GM12878 (cell line): ENCODE data around the gene TRIM37.

Source experiments
- CEBPB ChIP-seq, 2 experiments: fragments of 150-350 bp in 1 of 2; IDR thresholded peaks; 2 replicates each; pipeline ENCODE4 v1.6.1; 2012 to 2014; ENCODE audit warnings: low read depth in 2 of 2, low read length in 2 of 2, borderline replicate concordance in 1 of 2, inconsistent platforms in 1 of 2
- CHD2 ChIP-seq: IDR thresholded peaks from 2 replicates; pipeline ENCODE4 v1.6.1; 2011; ENCODE audit warnings: low read depth, low read length, improper control_type of control experiment, borderline replicate concordance
- CTCF ChIP-seq, 3 experiments: IDR thresholded peaks in 2 of 3; conservative IDR thresholded peaks in 1 of 3; 2 replicates each; pipeline ENCODE4 v1.5.1; 2011; ENCODE audit warnings: low read depth in 3 of 3, low read length in 3 of 3, mild to moderate bottlenecking in 3 of 3, control low read depth in 2 of 3, moderate library complexity in 2 of 3, inconsistent platforms in 1 of 3, mixed read lengths in 1 of 3; ENCODE audit not compliant: control insufficient read depth in 2 of 3, insufficient read depth in 1 of 3; ENCODE audit errors: extremely low read depth in 1 of 3
- GABPA ChIP-seq: IDR thresholded peaks from 2 replicates; pipeline ENCODE4 v1.6.1; 2014; ENCODE audit warnings: antibody characterized with exemption, low read depth, mild to moderate bottlenecking, inconsistent platforms
- POU2F2 ChIP-seq: IDR thresholded peaks from 3 replicates; pipeline ENCODE4 v1.6.1; 2011; ENCODE audit warnings: low read depth, mild to moderate bottlenecking, low read length, borderline replicate concordance
- SIN3A ChIP-seq: IDR thresholded peaks from 2 replicates; pipeline ENCODE4 v1.6.1; 2012; ENCODE audit warnings: low read depth, low read length, improper control_type of control experiment
- SMAD1 ChIP-seq: fragments of 450-650 bp; IDR thresholded peaks from 2 replicates; pipeline ENCODE4 v1.6.1; 2018; ENCODE audit warnings: mild to moderate bottlenecking, low read depth; ENCODE audit not compliant: partially characterized antibody
- TAF1 ChIP-seq: IDR thresholded peaks from 2 replicates; pipeline ENCODE4 v1.6.1; 2011; ENCODE audit warnings: mild to moderate bottlenecking, low read depth, low read length, borderline replicate concordance
- ZNF217 ChIP-seq: fragments of 450-650 bp; IDR thresholded peaks from 2 replicates; pipeline ENCODE4 v1.6.1; 2017; ENCODE audit warnings: antibody characterized with exemption, mild to moderate bottlenecking
- TF ChIP-seq, protein P1 (sequence below): fragments of 450-650 bp; conservative IDR thresholded peaks from 2 replicates; pipeline ENCODE4 v1.6.1; 2017; ENCODE audit warnings: mild to moderate bottlenecking, moderate library complexity
- TF ChIP-seq, protein P2 (sequence below): IDR thresholded peaks from 2 replicates; pipeline ENCODE4 v1.6.1; 2011; ENCODE audit warnings: borderline replicate concordance, low read depth, mild to moderate bottlenecking, moderate library complexity, mixed read lengths, low read length; ENCODE audit not compliant: insufficient read depth; ENCODE audit errors: extremely low read length

DNA sequence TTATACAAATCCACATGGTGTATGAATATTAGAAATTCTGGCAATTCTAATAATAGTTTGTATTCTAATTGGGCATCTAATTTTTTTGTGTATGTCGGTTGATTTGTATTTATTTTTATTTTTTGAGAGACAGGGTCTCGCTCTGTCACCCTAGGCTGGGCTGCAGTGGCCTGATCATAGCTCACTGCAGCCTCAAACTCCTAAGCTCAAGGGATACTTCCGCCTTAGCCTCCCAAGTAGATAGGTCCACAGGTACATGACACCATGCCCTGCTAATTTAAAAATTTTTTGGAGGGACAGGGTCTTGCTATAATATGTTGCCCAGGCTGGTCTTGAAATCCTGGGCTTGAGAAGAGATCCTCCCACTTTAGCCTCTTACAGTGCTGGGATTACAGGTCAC, 104.6 kb downstream of the TRIM37 start:
- TF ChIP-seq TAF1 (no peak), CTCF (IDR thresholded peaks at IDR 0.05 in 2 of 3, conservative IDR thresholded peaks at IDR 0.05 in 1 of 3; ENCODE audit: control insufficient read depth in 2 of 3, extremely low read depth in 1 of 3, insufficient read depth in 1 of 3, low read depth in 3 of 3, low read length in 3 of 3) (no peak), POU2F2 (no peak), CEBPB (IDR thresholded peaks at IDR 0.05; ENCODE audit: borderline replicate concordance in 1 of 2, low read depth in 2 of 2, low read length in 2 of 2) (no peak), SIN3A (no peak), ZNF217 (no peak), CHD2 (no peak), GABPA (no peak), SMAD1 (no peak)
- TF ChIP-seq, protein P1, sequence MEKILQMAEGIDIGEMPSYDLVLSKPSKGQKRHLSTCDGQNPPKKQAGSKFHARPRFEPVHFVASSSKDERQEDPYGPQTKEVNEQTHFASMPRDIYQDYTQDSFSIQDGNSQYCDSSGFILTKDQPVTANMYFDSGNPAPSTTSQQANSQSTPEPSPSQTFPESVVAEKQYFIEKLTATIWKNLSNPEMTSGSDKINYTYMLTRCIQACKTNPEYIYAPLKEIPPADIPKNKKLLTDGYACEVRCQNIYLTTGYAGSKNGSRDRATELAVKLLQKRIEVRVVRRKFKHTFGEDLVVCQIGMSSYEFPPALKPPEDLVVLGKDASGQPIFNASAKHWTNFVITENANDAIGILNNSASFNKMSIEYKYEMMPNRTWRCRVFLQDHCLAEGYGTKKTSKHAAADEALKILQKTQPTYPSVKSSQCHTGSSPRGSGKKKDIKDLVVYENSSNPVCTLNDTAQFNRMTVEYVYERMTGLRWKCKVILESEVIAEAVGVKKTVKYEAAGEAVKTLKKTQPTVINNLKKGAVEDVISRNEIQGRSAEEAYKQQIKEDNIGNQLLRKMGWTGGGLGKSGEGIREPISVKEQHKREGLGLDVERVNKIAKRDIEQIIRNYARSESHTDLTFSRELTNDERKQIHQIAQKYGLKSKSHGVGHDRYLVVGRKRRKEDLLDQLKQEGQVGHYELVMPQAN: no peak
- TF ChIP-seq, protein P2, sequence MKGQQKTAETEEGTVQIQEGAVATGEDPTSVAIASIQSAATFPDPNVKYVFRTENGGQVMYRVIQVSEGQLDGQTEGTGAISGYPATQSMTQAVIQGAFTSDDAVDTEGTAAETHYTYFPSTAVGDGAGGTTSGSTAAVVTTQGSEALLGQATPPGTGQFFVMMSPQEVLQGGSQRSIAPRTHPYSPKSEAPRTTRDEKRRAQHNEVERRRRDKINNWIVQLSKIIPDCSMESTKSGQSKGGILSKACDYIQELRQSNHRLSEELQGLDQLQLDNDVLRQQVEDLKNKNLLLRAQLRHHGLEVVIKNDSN: no peak
